ENCODE data around the gene ZBTB6. TPM values are rescaled to one million over a fixed set of nuclear protein-coding genes. Genes with fewer than 3 reads are reported as not detected.

Gene ZBTB6
- total and polyA plus RNA-seq, 9 of the 15 experiments (the other 6 are each of a cell fraction or from before 2014, with no cell fraction given), result 1.4 to 7.2 (median 5.3) TPM

DNA sequence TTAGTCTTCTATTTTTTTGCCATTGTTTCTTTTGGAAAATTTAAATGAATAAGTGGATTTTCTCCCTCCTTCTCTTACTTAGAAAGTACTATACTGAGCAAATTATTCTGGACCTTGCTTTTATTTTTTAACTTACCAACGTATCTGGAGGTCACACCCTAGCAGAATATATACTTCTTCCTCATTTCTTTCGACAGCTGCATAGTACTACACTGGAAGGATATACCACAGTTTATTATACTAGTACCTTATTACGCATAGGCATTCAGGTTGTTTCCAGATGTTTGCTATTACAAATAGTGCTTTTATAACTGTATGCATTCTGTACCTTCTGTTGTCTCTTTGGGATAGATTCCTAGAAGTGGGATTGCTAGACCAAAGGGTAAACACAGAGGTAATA is 24.6 kb downstream of the ZBTB6 start (continued):
- TF ChIP-seq, protein P1, sequence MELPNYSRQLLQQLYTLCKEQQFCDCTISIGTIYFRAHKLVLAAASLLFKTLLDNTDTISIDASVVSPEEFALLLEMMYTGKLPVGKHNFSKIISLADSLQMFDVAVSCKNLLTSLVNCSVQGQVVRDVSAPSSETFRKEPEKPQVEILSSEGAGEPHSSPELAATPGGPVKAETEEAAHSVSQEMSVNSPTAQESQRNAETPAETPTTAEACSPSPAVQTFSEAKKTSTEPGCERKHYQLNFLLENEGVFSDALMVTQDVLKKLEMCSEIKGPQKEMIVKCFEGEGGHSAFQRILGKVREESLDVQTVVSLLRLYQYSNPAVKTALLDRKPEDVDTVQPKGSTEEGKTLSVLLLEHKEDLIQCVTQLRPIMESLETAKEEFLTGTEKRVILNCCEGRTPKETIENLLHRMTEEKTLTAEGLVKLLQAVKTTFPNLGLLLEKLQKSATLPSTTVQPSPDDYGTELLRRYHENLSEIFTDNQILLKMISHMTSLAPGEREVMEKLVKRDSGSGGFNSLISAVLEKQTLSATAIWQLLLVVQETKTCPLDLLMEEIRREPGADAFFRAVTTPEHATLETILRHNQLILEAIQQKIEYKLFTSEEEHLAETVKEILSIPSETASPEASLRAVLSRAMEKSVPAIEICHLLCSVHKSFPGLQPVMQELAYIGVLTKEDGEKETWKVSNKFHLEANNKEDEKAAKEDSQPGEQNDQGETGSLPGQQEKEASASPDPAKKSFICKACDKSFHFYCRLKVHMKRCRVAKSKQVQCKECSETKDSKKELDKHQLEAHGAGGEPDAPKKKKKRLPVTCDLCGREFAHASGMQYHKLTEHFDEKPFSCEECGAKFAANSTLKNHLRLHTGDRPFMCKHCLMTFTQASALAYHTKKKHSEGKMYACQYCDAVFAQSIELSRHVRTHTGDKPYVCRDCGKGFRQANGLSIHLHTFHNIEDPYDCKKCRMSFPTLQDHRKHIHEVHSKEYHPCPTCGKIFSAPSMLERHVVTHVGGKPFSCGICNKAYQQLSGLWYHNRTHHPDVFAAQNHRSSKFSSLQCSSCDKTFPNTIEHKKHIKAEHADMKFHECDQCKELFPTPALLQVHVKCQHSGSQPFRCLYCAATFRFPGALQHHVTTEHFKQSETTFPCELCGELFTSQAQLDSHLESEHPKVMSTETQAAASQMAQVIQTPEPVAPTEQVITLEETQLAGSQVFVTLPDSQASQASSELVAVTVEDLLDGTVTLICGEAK (IDR thresholded peaks at IDR 0.05), result no peak
- TF ChIP-seq, protein P1 (CRISPR knock-in tag; IDR thresholded peaks at IDR 0.05), result no peak
- TF ChIP-seq TOE1 (IDR thresholded peaks at IDR 0.05; ENCODE audit: borderline replicate concordance), result no peak
- TF ChIP-seq TOE1 (CRISPR knock-in tag; IDR thresholded peaks at IDR 0.05; ENCODE audit: borderline replicate concordance, low read depth), result no peak
- no peak for TF ChIP-seq REST (IDR thresholded peaks at IDR 0.05; ENCODE audit: borderline replicate concordance)
- TF ChIP-seq REST (CRISPR knock-in tag; IDR thresholded peaks at IDR 0.05; ENCODE audit: low read depth), result no peak
- TF ChIP-seq MXI1 (IDR thresholded peaks at IDR 0.05; ENCODE audit: low read depth, low read length), result no peak
- TF ChIP-seq ZNF239 (CRISPR knock-in tag; IDR thresholded peaks at IDR 0.05), result no peak
